Glutamatergic neuron (in vitro differentiated cells): ENCODE measurements around the gene DTNB. TPM values are rescaled to one million over a fixed set of nuclear protein-coding genes. Genes with fewer than 3 reads are reported as not detected.
"Not testable (repeated sequence)": the region's sequence is repeated elsewhere in the genome, so short reads cannot be mapped to it uniquely, and the experiment has no call there.

Experiments
- DNase-seq: peaks from one replicate; pipeline ENCODE4 v3.0.0; 2022
- H3K27ac Mint-ChIP-seq: one replicate; pipeline ENCODE4 v1.8.0; 2020; ENCODE audit warnings: mild to moderate bottlenecking, mixed read lengths, inconsistent platforms; ENCODE audit not compliant: unreplicated experiment
- H3K27me3 Mint-ChIP-seq: one replicate; pipeline ENCODE4 v1.8.0; 2020; ENCODE audit warnings: mild to moderate bottlenecking, moderate library complexity, mixed read lengths, inconsistent platforms; ENCODE audit not compliant: unreplicated experiment
- H3K36me3 Mint-ChIP-seq: one replicate; pipeline ENCODE4 v1.8.0; 2020; ENCODE audit warnings: mild to moderate bottlenecking, mixed read lengths, inconsistent platforms; ENCODE audit not compliant: unreplicated experiment
- H3K4me1 Mint-ChIP-seq: one replicate; pipeline ENCODE4 v1.8.0; 2020; ENCODE audit warnings: mild to moderate bottlenecking, low read depth, mixed read lengths, inconsistent platforms; ENCODE audit not compliant: unreplicated experiment
- H3K4me3 Mint-ChIP-seq: one replicate; pipeline ENCODE4 v1.8.0; 2020; ENCODE audit warnings: mild to moderate bottlenecking, mixed read lengths, inconsistent platforms; ENCODE audit not compliant: unreplicated experiment
- H3K9me3 Mint-ChIP-seq: one replicate; pipeline ENCODE4 v1.8.0; 2020; ENCODE audit warnings: mild to moderate bottlenecking, moderate library complexity, mixed read lengths, inconsistent platforms; ENCODE audit not compliant: unreplicated experiment
- total RNA-seq: library from RNA; stranded (reverse); fragmentation: NEBNext Ultra II Directional; extraction: Animal tissue kit (Norgen Biotek cat#: 25700); gene quantifications from one replicate; pipeline ENCODE4 v1.2.1, GENCODE V29; 2021; ENCODE audit not compliant: unreplicated experiment
- TF ChIP-seq, protein P1 (sequence below): fragments of 200-600 bp; sonication (generic); IDR thresholded peaks from one replicate; pipeline ENCODE4 v1.5.0; 2021; ENCODE audit not compliant: partially characterized antibody, unreplicated experiment

DTNB gene
- total RNA-seq, 1 donor from 2014 or later = 41.7 TPM

DNA sequence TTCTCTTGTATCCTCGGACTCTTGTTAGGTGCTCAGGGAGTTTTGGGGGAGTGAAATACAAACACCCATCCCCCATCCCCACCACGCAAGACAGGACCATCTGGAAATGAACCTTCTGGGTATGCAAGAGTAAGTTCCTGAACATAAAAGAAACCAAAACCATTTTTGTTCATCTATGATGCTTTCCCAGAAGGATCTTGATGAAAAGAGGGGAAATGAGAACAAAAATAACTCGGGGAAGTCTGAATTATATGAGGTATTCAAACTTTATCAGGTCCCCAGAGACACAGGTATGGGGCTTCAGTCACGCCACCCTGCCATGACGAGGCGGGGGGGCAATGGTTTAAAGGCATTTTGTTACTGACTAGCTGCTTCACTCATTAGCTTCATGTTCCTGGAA lies 263.0 kb downstream of the DTNB start:
- H3K4me1 Mint-ChIP-seq = no peaks in the 10 kb centered on the region
- H3K27me3 Mint-ChIP-seq = peaks cover 2% of the 10 kb centered on the region
- H3K36me3 Mint-ChIP-seq = no peaks in the 10 kb centered on the region
- H3K27ac Mint-ChIP-seq = no peak overlapping the region
- TF ChIP-seq, protein P1, sequence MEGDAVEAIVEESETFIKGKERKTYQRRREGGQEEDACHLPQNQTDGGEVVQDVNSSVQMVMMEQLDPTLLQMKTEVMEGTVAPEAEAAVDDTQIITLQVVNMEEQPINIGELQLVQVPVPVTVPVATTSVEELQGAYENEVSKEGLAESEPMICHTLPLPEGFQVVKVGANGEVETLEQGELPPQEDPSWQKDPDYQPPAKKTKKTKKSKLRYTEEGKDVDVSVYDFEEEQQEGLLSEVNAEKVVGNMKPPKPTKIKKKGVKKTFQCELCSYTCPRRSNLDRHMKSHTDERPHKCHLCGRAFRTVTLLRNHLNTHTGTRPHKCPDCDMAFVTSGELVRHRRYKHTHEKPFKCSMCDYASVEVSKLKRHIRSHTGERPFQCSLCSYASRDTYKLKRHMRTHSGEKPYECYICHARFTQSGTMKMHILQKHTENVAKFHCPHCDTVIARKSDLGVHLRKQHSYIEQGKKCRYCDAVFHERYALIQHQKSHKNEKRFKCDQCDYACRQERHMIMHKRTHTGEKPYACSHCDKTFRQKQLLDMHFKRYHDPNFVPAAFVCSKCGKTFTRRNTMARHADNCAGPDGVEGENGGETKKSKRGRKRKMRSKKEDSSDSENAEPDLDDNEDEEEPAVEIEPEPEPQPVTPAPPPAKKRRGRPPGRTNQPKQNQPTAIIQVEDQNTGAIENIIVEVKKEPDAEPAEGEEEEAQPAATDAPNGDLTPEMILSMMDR = no peak
- H3K9me3 Mint-ChIP-seq = no peaks in the 10 kb centered on the region
- no peak for DNase-seq
- H3K4me3 Mint-ChIP-seq = no peak overlapping the region

- no peak for DNase-seq
- Mint-ChIP-seq H3K27ac (no peak overlapping the region), H3K9me3 (no peaks in the 10 kb centered on the region), H3K27me3 (peaks cover 2% of the 10 kb centered on the region), H3K36me3 (no peaks in the 10 kb centered on the region), H3K4me1 (no peaks in the 10 kb centered on the region), H3K4me3 (no peak overlapping the region)
- TF ChIP-seq, protein P1 = no peak
Observed at GRCh38 chr2:25409468-25409867, 263.9 kb downstream of the DTNB start.

DNA sequence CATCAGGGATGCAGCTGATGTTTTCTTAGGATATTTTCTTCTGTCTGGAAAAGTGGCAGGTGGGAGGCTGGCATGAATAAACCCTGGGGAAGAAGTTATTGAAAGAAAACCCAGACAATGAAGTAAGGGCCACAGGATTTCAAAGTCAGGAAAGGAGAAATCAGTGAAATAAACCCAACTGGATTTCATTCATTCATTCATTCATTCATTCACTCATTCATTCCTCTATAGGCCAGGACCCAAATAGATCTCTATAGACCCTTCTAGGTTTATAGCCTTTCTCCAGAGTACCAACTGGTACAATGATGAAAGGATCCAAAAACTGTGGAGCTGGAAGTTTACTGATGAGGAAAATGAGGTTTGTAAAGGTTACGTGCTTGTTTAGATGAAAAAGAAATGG lies 264.3 kb downstream of the DTNB start:
- no peak for DNase-seq
- H3K4me3 Mint-ChIP-seq = no peak overlapping the region
- H3K27ac Mint-ChIP-seq = no peak overlapping the region
- TF ChIP-seq, protein P1 = no peak
- peaks cover 2% of the 10 kb centered on the region for H3K27me3 Mint-ChIP-seq
- H3K9me3 Mint-ChIP-seq = no peaks in the 10 kb centered on the region
- H3K36me3 Mint-ChIP-seq = no peaks in the 10 kb centered on the region
- no peaks in the 10 kb centered on the region for H3K4me1 Mint-ChIP-seq

- Mint-ChIP-seq H3K4me3 (no peak overlapping the region), H3K27ac (no peak overlapping the region), H3K4me1 (peaks cover 11% of the 10 kb centered on the region), H3K27me3 (peaks cover 2% of the 10 kb centered on the region), H3K9me3 (no peaks in the 10 kb centered on the region), H3K36me3 (no peaks in the 10 kb centered on the region)
- TF ChIP-seq, protein P1 = no peak
- DNase-seq = no peak
Observed at GRCh38 chr2:25405611-25406295, 267.6 kb downstream of the DTNB start.

- not testable (repeated sequence) for H3K27ac Mint-ChIP-seq, H3K9me3 Mint-ChIP-seq, H3K4me3 Mint-ChIP-seq, DNase-seq, H3K36me3 Mint-ChIP-seq, H3K27me3 Mint-ChIP-seq
- peaks cover 28% of the 10 kb centered on the region for H3K4me1 Mint-ChIP-seq
Observed at GRCh38 chr2:25403120-25403760, 270.1 kb downstream of the DTNB start.
